GM21360 (cell line): ENCODE data around the gene CNTNAP4.

Experiments used
- ATAC-seq: cut with Tn5 transposase; IDR thresholded peaks from one replicate; pipeline ENCODE4 v1.9.1; 2021; ENCODE audit warnings: mild to moderate bottlenecking, moderate library complexity; ENCODE audit not compliant: unreplicated experiment

Gene CNTNAP4

GRCh38 chr16:76303637-76304314 is 26.6 kb downstream of the CNTNAP4 start:
- no peak for ATAC-seq

- no peak for ATAC-seq
Observed at GRCh38 chr16:76309639-76310335, 32.6 kb downstream of the CNTNAP4 start.

GRCh38 chr16:76311260-76311659 is 34.1 kb downstream of the CNTNAP4 start:
- no peak for ATAC-seq

GRCh38 chr16:76318565-76318964 is 41.4 kb downstream of the CNTNAP4 start:
- no peak for ATAC-seq

- ATAC-seq = no peak
Observed at GRCh38 chr16:76329106-76329505, 51.9 kb downstream of the CNTNAP4 start.

- ATAC-seq = no peak
Observed at GRCh38 chr16:76335180-76335974, 58.2 kb downstream of the CNTNAP4 start.

- no peak for ATAC-seq
Observed at GRCh38 chr16:76336112-76336511, 58.9 kb downstream of the CNTNAP4 start.

- no peak for ATAC-seq
Observed at GRCh38 chr16:76338472-76338871, 61.3 kb downstream of the CNTNAP4 start.

GRCh38 chr16:76343769-76344168 is 66.6 kb downstream of the CNTNAP4 start:
- no peak for ATAC-seq

- no peak for ATAC-seq
Observed at GRCh38 chr16:76345163-76345661, 68.0 kb downstream of the CNTNAP4 start.

GRCh38 chr16:76346210-76346609 is 69.0 kb downstream of the CNTNAP4 start:
- no peak for ATAC-seq

- no peak for ATAC-seq
Observed at GRCh38 chr16:76351441-76351840, 74.2 kb downstream of the CNTNAP4 start.

GRCh38 chr16:76360404-76360803 is 83.2 kb downstream of the CNTNAP4 start:
- ATAC-seq = no peak

GRCh38 chr16:76370344-76370743 is 93.1 kb downstream of the CNTNAP4 start:
- ATAC-seq = no peak

- no peak for ATAC-seq
Observed at GRCh38 chr16:76371441-76371840, 94.2 kb downstream of the CNTNAP4 start.

GRCh38 chr16:76373998-76374397 is 96.8 kb downstream of the CNTNAP4 start:
- ATAC-seq = no peak

GRCh38 chr16:76376988-76377387 is 99.8 kb downstream of the CNTNAP4 start:
- ATAC-seq = no peak

GRCh38 chr16:76378020-76378419 is 100.8 kb downstream of the CNTNAP4 start:
- no peak for ATAC-seq

- ATAC-seq = no peak
Observed at GRCh38 chr16:76381096-76381495, 103.9 kb downstream of the CNTNAP4 start.

- no peak for ATAC-seq
Observed at GRCh38 chr16:76385601-76386230, 108.5 kb downstream of the CNTNAP4 start.

GRCh38 chr16:76386784-76387183 is 109.6 kb downstream of the CNTNAP4 start:
- no peak for ATAC-seq
